Inflammatory macrophage treated with lipopolysaccharide for 1 hour (primary cell): Measurements from ENCODE around the gene POPDC2.
"Not testable (repeated sequence)": the region's sequence is repeated elsewhere in the genome, so short reads cannot be mapped to it uniquely, and the experiment has no call there.

Source experiments
- DNase-seq, 2 donors: peaks; one replicate each; pipeline ENCODE4 v3.0.0-alpha.2; 2020 to 2022

Gene POPDC2

GRCh38 chr3:119660474-119661440 is at the start of gene POPDC2:
Gene POPDC2 (minus strand): TSS chr3:119660589. CDS start chr3:119660423, 166 bp downstream.
- DNase-seq, result no peak

- DNase-seq, result no peak
These were observed 43.6 kb upstream of the POPDC2 start for GRCh38 chr3:119703820-119704531.

- peak; percentile 93 to 95 for DNase-seq
These were observed 42.4 kb upstream of the POPDC2 start, which contains the start of gene CFAP91 for GRCh38 chr3:119702530-119703527. Gene CFAP91 (plus strand): TSS chr3:119703022. CDS start chr3:119703099, 77 bp downstream.

GRCh38 chr3:119700920-119701734 is 40.7 kb upstream of the POPDC2 start:
- no peak for DNase-seq

- DNase-seq, result peak; percentile 75 to 90
These were observed 40.0 kb upstream of the POPDC2 start for GRCh38 chr3:119700269-119700919.

GRCh38 chr3:119697394-119697793 is 37.0 kb upstream of the POPDC2 start:
- DNase-seq, result no peak

GRCh38 chr3:119695480-119695879 is 35.1 kb upstream of the POPDC2 start:
- no peak for DNase-seq

GRCh38 chr3:119690043-119690656 is 29.8 kb upstream of the POPDC2 start:
- DNase-seq, result peak; percentile 66 to 86

GRCh38 chr3:119683421-119683820 is 23.0 kb upstream of the POPDC2 start:
- peak; percentile 57 to 59 for DNase-seq

- DNase-seq, result peak in 1 of 2 donors; percentile 55
These were observed 20.9 kb upstream of the POPDC2 start for GRCh38 chr3:119681279-119681678.

GRCh38 chr3:119679874-119680273 is 19.5 kb upstream of the POPDC2 start:
- DNase-seq, result no peak

- DNase-seq, result not testable (repeated sequence)
These were observed 17.8 kb upstream of the POPDC2 start for GRCh38 chr3:119678209-119678608.

- no peak for DNase-seq
These were observed 17.2 kb upstream of the POPDC2 start for GRCh38 chr3:119677641-119677934.

GRCh38 chr3:119676771-119677640 is 16.6 kb upstream of the POPDC2 start, which contains the start of gene COX17:
Gene COX17 (minus strand): TSS chr3:119677406. CDS start chr3:119677310, 96 bp downstream.
- peak; percentile 94 to 95 for DNase-seq

GRCh38 chr3:119676020-119676419 is 15.6 kb upstream of the POPDC2 start:
- peak in 1 of 2 donors; percentile 35 for DNase-seq

- no peak for DNase-seq
These were observed 14.9 kb upstream of the POPDC2 start for GRCh38 chr3:119675188-119675874.

GRCh38 chr3:119673875-119674274 is 13.5 kb upstream of the POPDC2 start:
- no peak for DNase-seq

- DNase-seq, result no peak
These were observed 12.4 kb upstream of the POPDC2 start for GRCh38 chr3:119672776-119673175.
